Limb (tissue), 2 donors: ENCODE data around the gene USP36.
"Not testable (repeated sequence)": the region's sequence is repeated elsewhere in the genome, so short reads cannot be mapped to it uniquely, and the experiment has no call there.

Source experiments
- DNase-seq, 2 donors: peaks; one replicate each; pipeline ENCODE4 v3.0.0-alpha.2; 2016; ENCODE audit errors: extremely low spot score in 2 of 2

USP36 gene

DNA sequence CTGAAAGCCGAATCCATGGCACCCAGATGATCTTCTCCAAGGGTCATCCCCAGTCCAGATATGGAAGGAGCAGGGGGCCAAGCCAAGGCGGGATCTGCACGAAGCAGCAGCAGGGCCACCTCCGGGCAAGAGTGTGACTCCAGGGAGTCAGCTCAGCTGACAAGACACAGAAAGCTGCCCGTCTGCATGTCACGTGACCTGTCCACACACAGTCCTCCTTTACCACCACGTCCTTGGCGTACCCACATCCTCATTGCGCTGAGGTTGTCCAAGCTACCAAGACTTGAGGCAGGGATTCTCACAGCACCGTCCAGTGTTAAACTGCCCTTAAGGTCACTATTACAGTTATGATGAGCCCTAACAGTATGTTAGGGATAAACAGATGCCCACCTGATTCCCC, 47.2 kb downstream of the USP36 start:
- no peak for DNase-seq

DNA sequence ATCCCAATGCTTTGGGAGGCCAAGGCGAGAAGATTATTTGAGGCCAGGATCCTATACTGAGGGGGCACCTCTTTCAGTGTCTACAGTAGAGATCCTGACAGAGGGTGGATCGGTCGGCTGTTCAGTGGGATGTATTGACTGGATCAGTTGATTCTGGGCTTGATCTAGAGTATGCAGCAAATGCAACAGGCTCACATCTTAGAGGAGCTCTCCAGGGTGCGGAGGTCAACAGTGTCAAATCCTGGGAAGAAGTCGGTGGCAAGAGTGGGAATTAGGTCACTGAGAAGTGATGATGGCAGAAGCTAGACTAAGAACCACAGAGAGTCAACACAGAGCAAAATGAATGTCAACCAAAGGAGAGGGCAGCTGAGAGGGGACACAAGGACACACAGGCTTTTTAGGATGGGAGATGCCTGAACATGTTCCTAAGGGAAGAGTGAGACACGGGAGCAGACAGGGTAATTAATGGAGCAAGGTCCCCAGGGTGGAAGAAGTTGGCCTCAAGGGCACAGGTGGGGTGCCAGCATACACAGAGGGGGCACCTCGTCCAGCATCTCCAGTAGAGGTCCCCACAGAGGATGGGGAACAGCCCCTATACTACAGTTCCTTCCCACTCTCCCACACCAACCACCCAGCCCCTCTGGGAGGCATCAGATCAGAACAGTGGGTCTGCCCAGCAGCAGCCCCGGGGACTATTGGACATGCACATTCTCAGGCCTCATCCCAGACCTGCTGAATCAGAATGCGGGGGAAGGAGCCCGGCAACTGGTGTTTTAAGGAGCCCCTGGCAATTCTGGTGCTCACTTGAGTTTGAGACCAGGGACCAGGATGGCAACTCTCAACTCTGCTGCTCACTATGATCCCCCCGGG, 48.5 kb downstream of the USP36 start:
- DNase-seq = no peak

GRCh38 chr17:78790552-78790951, 50.1 kb downstream of the USP36 start:
- DNase-seq = no peak

DNA sequence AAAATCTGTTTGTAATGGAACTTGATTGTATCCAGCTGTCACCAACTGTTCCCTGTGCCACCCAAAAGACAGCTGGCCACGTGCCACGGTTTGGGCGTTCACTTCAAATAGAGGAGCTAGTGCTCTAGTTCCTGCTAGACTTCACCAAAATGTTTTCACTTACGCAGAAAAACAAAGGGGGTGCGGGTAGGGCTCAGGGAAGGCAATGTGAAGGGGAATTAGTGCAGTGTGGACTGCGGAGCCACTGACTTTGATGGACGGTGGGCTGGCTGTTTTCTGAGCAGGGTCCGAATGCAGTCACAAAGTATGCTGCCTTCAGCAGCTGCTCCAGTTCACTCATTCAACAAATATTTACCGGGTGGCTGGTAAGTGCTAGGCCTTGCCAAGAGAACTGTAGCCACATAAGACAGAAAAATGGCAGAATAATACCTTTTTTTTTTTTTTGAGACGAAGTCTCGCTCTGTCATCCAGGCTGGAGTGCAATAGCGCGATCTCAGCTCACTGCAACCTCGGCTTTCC, 50.9 kb downstream of the USP36 start:
- peak; percentile 67 for DNase-seq

GRCh38 chr17:78789149-78789662, 51.4 kb downstream of the USP36 start:
- DNase-seq = no peak

- no peak for DNase-seq
These were observed 52.2 kb downstream of the USP36 start for GRCh38 chr17:78788451-78788850.

DNA sequence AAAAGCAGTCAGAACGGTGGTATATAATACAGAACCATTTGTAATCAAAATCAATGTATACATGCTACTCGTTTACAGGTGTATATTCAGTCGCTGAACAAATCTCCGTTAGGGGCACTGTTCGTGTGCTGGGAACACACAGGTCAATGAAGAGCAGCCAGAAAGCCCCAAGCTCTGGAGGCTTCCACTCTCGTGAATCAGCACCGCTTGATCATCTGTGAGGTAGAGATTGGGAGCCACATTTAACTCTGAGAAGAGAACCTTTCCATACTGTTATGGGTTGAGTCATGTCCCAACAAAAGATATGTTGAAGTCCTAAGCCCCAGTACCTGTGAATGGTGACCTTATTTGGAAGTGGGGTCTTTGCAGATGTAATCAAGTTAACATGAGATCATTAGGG, 53.2 kb downstream of the USP36 start:
- no peak for DNase-seq

GRCh38 chr17:78785663-78786057, 55.0 kb downstream of the USP36 start:
- no peak for DNase-seq

DNA sequence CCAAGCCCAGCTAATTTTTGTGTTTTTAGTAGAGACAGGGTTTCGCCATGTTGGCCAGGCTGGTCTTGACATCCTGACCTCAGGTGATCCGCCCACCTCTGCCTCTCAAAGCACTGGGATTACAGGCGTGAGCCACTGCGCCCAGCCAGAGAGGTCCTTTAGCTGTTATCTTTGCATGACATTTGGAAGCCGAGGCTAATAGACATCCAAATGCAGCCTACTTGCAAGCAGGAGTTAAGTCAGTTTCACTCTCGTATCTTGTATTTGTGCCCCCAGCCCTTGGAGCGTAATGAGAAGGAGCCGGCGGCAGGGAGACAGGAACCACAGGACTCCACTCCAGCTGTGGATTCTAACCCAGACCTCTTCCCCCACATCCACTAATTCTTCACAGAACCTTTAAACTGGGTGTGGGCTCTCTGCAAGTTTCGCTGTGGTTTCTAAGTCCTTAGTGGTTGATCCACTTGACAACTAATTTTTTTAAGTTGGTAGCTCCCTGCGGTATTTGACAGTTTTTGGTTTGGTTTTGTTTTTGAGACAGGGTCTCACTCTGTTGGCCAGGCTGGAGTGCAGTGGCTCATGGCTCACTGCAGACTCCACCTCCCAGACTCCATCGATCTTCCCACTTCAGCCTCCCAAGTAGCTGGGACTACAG, 55.5 kb downstream of the USP36 start:
- DNase-seq = no peak

DNA sequence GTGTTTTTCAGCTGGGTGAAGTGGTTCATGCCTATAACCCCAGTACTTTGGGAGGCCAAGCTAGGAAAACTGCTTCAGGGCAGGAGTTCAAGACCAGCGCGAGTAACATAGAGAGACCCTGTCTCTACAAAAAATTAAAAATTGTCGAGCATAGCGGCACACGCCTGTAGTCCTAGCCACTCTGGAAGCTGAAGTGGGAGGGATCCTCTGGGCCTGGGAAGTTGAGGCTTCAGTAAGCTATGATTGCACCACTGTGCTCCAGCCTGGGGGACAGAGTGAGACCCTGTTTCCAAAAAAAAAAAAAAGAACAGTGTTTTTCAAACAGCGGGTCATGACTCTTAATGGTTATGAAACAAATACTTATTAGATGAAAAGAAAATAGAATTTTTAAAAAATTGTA, 56.3 kb downstream of the USP36 start:
- no peak for DNase-seq

GRCh38 chr17:78783711-78784324, 56.8 kb downstream of the USP36 start:
- DNase-seq = no peak

GRCh38 chr17:78781893-78782304, 58.7 kb downstream of the USP36 start, which contains the start of gene CYTH1:
Gene CYTH1, minus strand, starts transcription at chr17:78782273. Its CDS starts 50 bp downstream, at chr17:78782223.
- DNase-seq = no peak

- DNase-seq = peak in 1 of 2 donors; percentile 71
These were observed 59.3 kb downstream of the USP36 start for GRCh38 chr17:78781104-78781892.

GRCh38 chr17:78780335-78780734, 60.3 kb downstream of the USP36 start:
- DNase-seq = no peak

DNA sequence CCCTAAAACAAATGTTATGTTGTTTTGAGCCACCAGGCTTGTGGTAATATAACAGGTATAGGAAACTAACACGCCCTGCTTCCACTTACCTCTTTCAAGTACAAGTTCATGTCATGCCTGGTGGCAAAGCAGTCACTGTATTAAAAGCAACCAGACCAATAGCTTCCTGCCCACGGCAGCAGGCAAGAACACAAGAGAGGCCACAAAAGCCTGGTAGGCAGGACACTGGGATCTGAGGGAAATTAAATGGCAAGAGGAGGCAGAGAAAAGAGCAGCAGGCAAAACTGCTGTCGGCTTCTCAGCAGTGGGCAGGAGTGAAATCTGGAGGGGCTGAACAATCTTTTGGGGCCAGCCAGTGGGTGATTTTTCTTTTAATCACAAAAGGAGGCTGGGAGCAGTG, 60.8 kb downstream of the USP36 start:
- DNase-seq = no peak

DNA sequence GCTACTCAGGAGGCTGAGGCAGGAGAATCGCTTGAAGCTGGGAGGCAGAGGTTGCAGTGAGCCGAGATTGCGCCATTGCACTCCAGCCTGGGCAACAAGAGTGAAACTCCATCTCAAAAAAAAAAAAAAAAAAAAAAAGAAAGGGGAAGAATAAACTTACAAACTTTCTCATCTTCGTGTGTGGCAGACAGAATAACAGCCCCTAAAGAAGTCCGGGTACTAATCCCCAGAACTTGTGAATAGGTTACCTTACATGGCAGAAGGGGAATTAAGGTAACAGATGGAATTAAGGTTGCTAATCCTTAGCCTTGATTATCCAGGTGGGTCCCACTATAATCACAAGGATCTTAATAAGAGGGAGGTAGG, 61.3 kb downstream of the USP36 start:
- DNase-seq = not testable (repeated sequence)

- no peak for DNase-seq
These were observed 62.7 kb downstream of the USP36 start for GRCh38 chr17:78777881-78778280.

- no peak for DNase-seq
These were observed 65.5 kb downstream of the USP36 start for GRCh38 chr17:78774956-78775571.

GRCh38 chr17:78774453-78774852, 66.2 kb downstream of the USP36 start:
- no peak for DNase-seq

- no peak for DNase-seq
These were observed 68.7 kb downstream of the USP36 start for GRCh38 chr17:78771758-78772382.
